GM19438 (cell line): ENCODE measurements around the gene C5orf63.
"Not testable (repeated sequence)": the region's sequence is repeated elsewhere in the genome, so short reads cannot be mapped to it uniquely, and the experiment has no call there.

Experiments
- ATAC-seq: cut with Tn5 transposase; IDR thresholded peaks from one replicate; pipeline ENCODE4 v1.9.1; 2021; ENCODE audit warnings: low read depth; ENCODE audit not compliant: unreplicated experiment

Gene C5orf63

DNA sequence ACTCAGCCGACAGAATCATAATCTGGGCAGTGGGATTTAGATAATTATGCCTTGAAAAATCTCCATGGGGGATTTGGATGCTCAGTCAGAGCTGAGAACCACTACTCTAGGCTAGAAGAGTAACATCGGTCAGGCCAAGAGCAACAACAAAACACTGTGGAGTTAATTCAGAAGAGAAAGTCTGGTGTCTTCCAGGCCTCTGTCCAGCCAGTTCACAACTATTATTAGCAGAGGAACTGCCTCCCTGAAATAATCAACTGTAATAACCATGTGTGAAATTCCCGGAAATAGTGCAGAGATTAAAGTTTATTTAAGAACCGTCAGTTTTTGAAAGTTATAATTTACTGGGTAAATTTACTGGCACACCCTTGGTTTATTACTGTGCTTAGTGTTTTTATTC, 34.8 kb downstream of the C5orf63 start:
- ATAC-seq: no peak

DNA sequence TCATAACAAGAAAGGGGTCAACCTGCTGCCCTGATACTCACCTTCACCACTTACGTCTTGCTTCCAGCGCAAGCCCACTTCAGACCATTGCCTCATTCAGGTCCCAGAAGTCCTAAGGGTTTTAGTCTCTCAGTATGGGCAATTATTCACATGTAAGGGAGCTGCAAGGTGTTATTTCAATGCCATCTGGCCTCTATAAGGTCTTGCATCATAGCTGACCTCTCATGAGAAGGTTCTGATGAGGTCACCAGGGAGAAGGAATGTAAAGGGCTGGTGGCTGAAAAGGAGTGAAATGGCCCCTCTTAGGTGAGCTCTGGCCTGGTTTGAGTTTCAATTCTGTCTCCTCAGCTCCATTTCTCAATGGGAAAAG, 41.5 kb downstream of the C5orf63 start:
- ATAC-seq: no peak

GRCh38 chr5:127031147-127031862, 42.0 kb downstream of the C5orf63 start:
- peak; percentile 26 for ATAC-seq

DNA sequence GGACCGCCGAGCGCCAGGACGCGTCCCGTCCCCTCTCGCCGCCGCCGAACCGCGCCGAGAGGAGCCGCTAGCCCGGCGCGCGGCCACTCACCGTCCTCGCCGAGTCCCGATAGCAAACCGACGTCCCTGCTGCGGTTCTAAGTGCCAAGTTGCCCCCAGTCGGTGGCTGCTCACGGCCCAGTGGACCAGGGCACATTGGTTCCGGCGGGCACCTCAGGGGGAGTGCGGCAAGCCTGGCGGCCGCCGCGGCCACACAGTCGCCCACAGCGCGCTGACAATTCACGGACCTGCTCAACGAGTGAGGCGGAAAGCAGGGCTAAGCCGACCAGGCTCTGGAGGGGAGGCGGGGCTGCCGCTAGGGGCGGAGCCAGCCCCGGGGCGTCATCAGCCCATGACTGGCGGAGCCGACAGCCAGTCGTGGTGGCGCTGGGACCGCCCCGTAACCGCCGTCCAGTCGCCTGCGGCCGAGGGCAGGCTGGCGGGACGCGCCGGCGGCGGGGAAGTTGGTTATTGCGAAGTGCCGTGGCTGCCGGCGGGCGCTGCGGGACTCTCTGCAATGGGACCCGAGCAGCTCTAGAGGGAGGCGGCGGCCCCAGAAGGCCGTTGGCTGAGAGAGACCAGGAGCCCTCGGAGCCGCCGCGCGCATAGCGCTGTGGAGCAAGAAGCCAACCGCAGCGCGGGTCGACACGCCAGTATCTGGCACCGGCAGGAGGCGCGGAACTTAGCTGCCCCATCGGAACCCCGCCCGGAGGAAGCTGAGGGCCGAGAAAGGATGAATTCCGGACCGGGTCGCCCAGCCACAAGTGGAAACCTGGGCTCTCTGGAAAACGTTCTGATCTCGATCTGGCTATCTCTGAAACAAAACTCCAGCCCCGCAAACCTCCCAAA, 42.8 kb downstream of the C5orf63 start, which contains the start of gene MARCHF3:
Gene MARCHF3, minus strand, starts transcription at position 300 of the 888 bp plus-strand sequence. CDS start 112,387 bp downstream, outside the sequence.
- ATAC-seq: peak; percentile 88

DNA sequence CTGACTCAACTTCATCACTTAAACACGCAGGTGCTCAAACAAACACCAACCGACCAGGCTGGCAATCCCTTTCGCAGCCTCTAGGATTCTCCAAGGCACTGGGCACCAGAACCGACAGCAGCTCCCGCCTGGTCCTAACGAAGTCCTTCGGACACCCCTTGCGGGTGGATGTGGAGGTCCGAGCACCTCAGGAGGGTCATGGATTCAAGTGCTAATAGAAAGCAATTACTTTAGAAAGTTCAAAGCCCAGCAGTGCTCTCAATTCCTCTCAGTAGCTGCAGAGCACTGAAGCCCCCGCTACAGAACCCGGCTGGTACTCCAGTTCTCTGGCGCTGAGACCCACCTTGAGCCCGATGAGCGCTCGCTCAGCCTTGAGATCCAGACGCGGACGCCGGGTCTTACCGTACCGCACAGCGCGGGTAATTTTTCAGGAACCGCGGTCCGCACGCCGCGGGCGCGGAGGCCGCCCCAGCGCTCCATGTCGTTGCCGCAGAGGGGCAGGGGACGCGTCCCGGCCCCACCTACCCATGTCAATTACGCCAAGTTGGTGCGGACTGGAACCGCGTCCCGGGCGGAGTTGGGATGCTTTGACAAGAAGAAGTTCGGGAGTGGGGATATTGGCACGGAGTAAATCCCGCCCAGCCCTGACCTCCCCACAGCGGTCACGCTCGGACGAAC, 43.6 kb downstream of the C5orf63 start:
- ATAC-seq: peak; percentile 22

DNA sequence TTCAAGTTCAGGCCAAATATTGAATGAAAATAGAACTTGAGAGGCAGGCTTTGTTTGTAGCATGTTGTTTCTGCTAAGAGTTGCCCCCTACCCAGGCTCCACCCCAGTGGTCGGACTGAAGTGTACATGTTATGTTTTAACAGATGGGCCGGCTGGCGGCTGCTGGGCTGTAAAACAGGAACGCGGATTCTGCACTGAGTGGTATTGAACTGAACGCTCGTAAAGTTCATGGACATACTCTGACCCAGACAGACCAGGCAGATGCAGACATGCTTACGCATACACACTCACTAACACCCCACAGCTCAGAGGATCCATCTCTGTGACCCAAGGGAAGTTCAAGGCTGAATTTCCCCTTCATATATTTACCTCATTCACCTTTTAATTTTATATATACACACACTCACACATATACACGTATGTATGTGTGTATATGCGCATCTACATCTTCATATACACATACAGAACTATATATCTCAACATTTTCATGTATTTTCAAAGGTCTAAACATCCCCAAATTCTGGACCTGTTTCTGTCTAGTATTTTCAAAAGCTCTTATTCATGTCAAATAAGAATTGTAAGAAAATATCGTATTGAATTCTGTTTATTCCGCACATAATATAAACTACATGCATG, 44.4 kb downstream of the C5orf63 start:
- ATAC-seq: no peak

DNA sequence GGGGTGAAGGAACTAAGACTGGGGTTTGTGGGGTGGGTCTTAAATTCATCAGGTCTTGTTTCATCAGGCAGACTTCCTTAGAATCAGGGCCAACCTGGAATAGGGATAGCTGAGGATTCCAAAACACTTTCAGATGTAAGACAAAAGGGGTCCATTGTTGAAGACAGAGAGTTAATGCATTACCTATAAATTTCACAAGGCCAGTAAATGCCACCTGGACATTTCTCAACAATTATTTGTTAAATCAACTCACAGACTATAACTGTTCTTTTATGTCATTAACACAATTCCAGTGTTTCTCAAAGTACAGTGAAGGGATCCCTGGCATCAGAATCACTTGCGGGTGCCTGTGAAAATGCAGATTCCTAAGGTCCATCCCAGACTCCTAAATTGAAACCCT, 45.8 kb downstream of the C5orf63 start:
- no peak for ATAC-seq

- no peak for ATAC-seq
Measured at GRCh38 chr5:127026166-127026565, 47.1 kb downstream of the C5orf63 start.

GRCh38 chr5:127025467-127025866, 47.8 kb downstream of the C5orf63 start:
- no peak for ATAC-seq

DNA sequence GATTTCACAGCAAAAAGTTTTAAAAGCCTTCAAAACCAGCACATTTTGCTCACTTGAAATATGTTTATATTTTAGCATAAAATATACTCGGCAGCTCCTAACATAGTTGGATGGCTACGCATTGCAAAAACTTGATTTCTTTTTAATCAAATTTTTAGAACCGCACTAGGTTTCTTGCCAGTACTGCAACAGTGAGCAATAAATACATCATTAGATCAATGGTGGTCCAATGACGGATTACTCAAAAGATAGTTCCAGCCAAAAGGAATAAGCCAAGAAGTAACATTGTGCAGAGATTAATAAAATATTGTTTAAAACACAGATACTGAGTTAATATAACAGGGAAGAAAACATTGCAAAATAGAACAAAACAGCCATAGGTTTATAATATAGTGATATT, 48.5 kb downstream of the C5orf63 start:
- no peak for ATAC-seq

DNA sequence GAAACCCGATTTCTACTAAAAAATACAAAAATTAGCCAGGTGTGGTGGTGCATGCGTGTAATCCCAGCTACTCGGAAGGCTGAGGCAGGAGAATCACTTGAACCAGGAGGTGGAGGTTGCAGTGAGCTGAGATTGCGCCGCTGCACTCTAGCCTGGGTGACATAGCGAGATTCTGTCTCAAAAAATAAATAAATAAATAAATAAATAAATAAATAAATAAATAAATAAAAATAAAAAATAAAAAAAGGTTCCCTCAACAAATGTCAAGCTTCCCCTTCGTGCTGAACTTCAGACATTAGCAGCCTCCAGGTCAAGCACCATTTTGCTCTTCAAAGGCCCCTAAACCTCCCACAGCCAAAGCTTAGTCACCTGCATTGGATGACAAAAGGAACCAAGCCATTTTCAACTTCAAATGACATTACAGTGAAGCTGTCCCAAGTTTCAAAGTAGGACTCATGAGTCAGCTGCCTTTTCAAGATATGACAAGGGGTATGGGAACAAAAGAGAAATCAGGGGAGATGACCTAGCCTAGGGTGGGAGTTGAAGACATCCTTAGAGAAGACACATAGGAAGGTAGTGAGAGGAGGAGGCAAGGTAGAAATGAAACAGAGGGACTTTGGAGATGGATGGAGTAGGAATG, 49.6 kb downstream of the C5orf63 start:
- not testable (repeated sequence) for ATAC-seq

DNA sequence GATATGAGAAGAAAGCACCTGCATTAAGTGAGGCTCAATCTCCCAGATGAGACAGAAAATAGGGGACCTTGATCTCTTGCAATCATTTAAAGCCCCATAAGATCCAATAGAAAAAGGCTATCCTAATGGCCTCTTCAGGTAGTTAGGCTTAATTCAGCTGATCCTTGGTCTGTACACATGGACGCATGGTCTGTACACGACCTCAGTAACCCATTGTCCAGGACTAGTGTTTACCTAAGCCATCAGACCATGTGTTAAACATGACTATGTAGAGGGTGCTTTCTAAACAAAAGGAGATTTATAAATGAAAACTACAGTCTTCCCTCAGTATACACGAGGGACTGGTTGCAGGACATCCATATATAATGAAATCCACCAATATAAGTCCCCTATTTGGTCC, 50.5 kb downstream of the C5orf63 start:
- ATAC-seq: no peak

DNA sequence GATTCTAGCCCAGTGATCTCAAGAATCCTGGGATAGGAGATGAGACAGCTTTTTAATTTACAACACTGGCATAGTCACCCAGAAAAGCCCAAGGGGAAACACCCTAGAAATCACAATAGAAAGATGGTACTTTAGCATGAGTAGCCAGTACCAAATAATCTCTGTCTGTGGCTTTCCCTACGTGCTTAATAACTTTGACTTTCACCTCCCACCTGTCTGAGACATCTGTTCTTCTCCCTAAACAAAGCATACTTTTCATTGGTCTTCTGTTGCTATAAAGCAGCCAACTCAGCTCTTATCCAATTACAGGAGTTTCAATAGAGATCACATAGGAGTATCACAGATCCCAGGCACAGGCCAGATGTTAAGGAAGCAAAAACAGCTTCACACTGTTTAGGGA, 53.4 kb downstream of the C5orf63 start:
- ATAC-seq: no peak

DNA sequence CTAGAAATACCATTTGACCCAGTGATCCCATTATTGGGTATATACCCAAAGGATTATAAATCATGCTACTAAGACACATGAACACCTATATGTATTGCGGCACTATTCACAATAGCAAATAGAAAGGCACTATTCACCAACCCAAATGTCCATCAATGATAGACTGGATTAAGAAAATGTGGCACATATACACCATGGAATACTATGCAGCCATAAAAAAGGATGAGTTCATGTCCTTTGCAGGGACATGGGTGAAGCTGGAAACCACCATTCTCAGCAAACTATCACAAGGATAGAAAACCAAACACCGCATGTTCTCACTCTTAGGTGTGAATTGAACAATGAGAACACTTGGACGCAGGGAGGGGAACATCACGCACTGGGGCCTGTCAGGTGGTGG, 56.6 kb downstream of the C5orf63 start:
- not testable (repeated sequence) for ATAC-seq

DNA sequence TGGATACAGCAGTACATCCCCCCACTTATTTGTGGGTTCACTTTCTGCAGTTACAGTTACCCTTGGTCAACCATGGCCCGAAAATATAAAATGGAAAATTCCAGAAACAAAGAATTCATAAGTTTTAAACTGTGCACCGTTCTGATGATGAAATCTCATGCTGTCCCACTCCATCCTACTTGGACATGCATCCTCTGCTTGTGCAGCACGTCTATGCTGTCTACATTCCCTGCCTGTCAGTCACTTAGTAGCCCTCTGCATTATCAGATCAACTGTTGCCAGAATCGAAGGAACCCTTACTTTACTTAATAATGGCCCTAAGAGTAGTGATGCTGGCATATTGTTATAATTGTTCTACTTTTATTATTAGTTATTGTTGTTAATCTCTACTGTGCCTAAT, 57.6 kb downstream of the C5orf63 start:
- no peak for ATAC-seq

GRCh38 chr5:127014573-127014972, 58.7 kb downstream of the C5orf63 start:
- ATAC-seq: peak; percentile 42

- ATAC-seq: no peak
Measured at GRCh38 chr5:127013407-127013806, 59.9 kb downstream of the C5orf63 start.

DNA sequence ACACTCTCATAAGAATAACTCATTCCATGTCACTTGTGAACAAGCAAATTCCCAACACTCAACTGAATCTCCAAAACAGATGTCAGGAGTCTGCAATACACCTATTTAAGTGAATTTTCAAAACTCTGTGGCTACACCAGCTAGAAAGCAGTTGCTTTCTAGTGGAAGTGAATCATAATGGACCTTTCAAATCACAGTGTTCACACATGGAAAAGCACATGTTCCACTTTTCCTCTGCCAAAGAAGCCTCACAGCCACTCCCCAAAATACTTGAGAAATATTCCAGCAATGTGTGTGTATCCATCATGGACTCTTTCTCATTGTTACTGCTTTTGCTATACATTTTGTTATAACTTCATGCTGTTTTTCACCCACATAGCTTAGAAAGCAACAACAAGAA, 60.4 kb downstream of the C5orf63 start:
- ATAC-seq: no peak

- ATAC-seq: peak; percentile 73
Measured at GRCh38 chr5:127011961-127012644, 61.2 kb downstream of the C5orf63 start.

- no peak for ATAC-seq
Measured at GRCh38 chr5:127011153-127011552, 62.1 kb downstream of the C5orf63 start.
